MCF 10A (cell line): ENCODE measurements around the gene FAM131C. TPM values are rescaled to one million over a fixed set of nuclear protein-coding genes. Genes with fewer than 3 reads are reported as not detected.
A peak's percentile ranks its signal among the peaks of the same experiment; 100 is the strongest.

Experiments used
- BruUV-seq: library from RNA; stranded (reverse); fragments of 400-500 nt; replicated peaks from 2 replicates; lab custom pipeline; 2021; lab: Mats Ljungman, UMichigan
- CTCF ChIA-PET: fragments of 300-600 bp; sonication (Branson Sonifier 250); formaldehyde crosslinking; extraction: SDS; loops from one replicate; lab custom pipeline; 2021; ENCODE audit warnings: antibody characterized with exemption, inconsistent platforms; lab: Yijun Ruan, JAX
- POLR2A ChIA-PET: fragments of 300-600, 350-650 bp; sonication (Branson Sonifier 250); formaldehyde crosslinking; extraction: SDS; loops from one replicate; lab custom pipeline; 2020; ENCODE audit warnings: antibody characterized with exemption, inconsistent platforms; lab: Yijun Ruan, JAX
- DNase-seq: peaks from one replicate; pipeline ENCODE4 v3.0.0-alpha.2; 2018; ENCODE audit not compliant: unreplicated experiment
- H3K27ac Mint-ChIP-seq: one replicate; pipeline ENCODE4 v1.8.0; 2022; ENCODE audit warnings: mild to moderate bottlenecking, low read depth, mixed read lengths; ENCODE audit not compliant: unreplicated experiment
- H3K27me3 Mint-ChIP-seq: one replicate; pipeline ENCODE4 v1.8.0; 2022; ENCODE audit warnings: mixed read lengths; ENCODE audit not compliant: insufficient read depth, unreplicated experiment
- H3K36me3 Mint-ChIP-seq: one replicate; pipeline ENCODE4 v1.8.0; 2022; ENCODE audit warnings: mild to moderate bottlenecking, moderate library complexity, mixed read lengths; ENCODE audit not compliant: insufficient read depth, unreplicated experiment
- H3K4me1 Mint-ChIP-seq: one replicate; pipeline ENCODE4 v1.8.0; 2022; ENCODE audit warnings: mixed read lengths; ENCODE audit not compliant: insufficient read depth, unreplicated experiment
- H3K4me3 Mint-ChIP-seq: one replicate; pipeline ENCODE4 v1.8.0; 2022; ENCODE audit warnings: mild to moderate bottlenecking, moderate library complexity, mixed read lengths; ENCODE audit not compliant: unreplicated experiment
- H3K9me3 Mint-ChIP-seq: one replicate; pipeline ENCODE4 v1.8.0; 2022; ENCODE audit warnings: mixed read lengths; ENCODE audit not compliant: unreplicated experiment
- intact Hi-C: fragments of 100-400 bp; cut with micrococcal nuclease; formaldehyde crosslinking; loops from 2 replicates; pipeline ENCODE4 v1.14.1; 2022
- total RNA-seq: library from RNA; stranded (reverse); gene quantifications from 2 replicates; pipeline ENCODE4 v1.2.3, GENCODE V29; 2022
- TF ChIP-seq, protein P1 (sequence below): fragments of 200-600 bp; IDR thresholded peaks from one replicate; pipeline ENCODE4 v1.8.0; 2022; ENCODE audit warnings: antibody characterized with exemption, mild to moderate bottlenecking; ENCODE audit not compliant: unreplicated experiment

FAM131C gene
- total RNA-seq, 1 experiment from 2014 or later = not detected

DNA sequence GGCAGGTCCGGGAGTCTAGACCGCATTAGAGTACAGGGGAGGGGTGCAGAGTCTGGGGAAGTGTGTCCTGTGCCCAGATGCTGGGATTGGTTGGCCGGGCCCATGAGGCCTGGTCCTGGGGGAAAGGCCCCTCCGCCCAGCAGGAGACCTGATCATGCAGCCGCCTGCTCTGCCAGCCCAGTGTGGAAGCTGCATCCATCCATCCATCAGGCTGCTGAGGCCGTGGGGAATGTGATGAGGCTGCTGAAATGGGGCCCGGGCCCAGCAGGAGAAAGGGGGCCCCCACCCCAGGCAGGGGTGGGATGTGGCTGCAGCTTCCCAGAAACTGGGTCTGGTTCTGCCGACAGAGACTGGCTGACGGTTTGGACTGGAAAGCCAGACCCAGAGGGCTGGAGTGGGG, 45.3 kb upstream of the FAM131C start:
- peaks cover 13% of the 10 kb centered on the region for H3K4me1 Mint-ChIP-seq
- no peak overlapping the region for H3K4me3 Mint-ChIP-seq
- intact Hi-C loops = no loop called here
- no peaks in the 10 kb centered on the region for H3K27me3 Mint-ChIP-seq
- ChIA-PET CTCF (interaction anchor here (1.3 kb wide), 1 partner anchor 39 kb away, joined by 3 read pairs; no protein-coding TSS in a partner anchor), POLR2A (interaction anchor here (0.6 kb wide), 1 partner anchor 33 kb away, joined by 3 read pairs; no protein-coding TSS in a partner anchor)
- H3K27ac Mint-ChIP-seq = no peak overlapping the region
- TF ChIP-seq, protein P1, sequence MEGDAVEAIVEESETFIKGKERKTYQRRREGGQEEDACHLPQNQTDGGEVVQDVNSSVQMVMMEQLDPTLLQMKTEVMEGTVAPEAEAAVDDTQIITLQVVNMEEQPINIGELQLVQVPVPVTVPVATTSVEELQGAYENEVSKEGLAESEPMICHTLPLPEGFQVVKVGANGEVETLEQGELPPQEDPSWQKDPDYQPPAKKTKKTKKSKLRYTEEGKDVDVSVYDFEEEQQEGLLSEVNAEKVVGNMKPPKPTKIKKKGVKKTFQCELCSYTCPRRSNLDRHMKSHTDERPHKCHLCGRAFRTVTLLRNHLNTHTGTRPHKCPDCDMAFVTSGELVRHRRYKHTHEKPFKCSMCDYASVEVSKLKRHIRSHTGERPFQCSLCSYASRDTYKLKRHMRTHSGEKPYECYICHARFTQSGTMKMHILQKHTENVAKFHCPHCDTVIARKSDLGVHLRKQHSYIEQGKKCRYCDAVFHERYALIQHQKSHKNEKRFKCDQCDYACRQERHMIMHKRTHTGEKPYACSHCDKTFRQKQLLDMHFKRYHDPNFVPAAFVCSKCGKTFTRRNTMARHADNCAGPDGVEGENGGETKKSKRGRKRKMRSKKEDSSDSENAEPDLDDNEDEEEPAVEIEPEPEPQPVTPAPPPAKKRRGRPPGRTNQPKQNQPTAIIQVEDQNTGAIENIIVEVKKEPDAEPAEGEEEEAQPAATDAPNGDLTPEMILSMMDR = no peak
- BruUV-seq = no TSS peak
- no peak for DNase-seq
- no peaks in the 10 kb centered on the region for H3K9me3 Mint-ChIP-seq
- H3K36me3 Mint-ChIP-seq = peaks cover 13% of the 10 kb centered on the region

DNA sequence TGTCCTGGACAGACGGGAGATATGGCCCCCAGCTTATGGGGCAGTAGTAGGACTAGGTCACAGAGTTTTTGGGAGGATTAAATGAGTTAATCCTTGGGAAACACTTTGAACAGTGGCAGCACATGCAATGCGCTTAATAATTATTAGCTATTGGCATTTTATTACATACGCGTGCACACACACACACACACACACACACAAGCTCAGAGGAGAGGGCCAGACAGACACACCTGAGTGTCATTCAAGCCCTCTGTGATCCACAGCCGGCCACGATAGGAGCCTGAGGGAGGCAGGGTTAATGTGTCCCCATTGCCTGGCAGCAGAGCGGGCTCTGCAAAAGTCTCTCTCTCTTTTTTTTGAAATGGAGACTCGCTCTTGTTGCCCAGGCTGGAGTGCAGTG, 44.5 kb upstream of the FAM131C start:
- CTCF ChIA-PET = interaction anchor here (0.6 to 1.0 kb wide), 3 partner anchors 35 to 65 kb away, joined by 3 to 5 read pairs (median 3); no protein-coding TSS in a partner anchor
- peaks cover 6% of the 10 kb centered on the region for H3K4me1 Mint-ChIP-seq
- POLR2A ChIA-PET = no interaction called here
- no peak overlapping the region for H3K4me3 Mint-ChIP-seq
- no peak for DNase-seq
- TF ChIP-seq, protein P1 = no peak
- H3K9me3 Mint-ChIP-seq = no peaks in the 10 kb centered on the region
- BruUV-seq = no TSS peak
- no peak overlapping the region for H3K27ac Mint-ChIP-seq
- H3K36me3 Mint-ChIP-seq = peaks cover 5% of the 10 kb centered on the region
- intact Hi-C loops = no loop called here
- no peaks in the 10 kb centered on the region for H3K27me3 Mint-ChIP-seq

DNA sequence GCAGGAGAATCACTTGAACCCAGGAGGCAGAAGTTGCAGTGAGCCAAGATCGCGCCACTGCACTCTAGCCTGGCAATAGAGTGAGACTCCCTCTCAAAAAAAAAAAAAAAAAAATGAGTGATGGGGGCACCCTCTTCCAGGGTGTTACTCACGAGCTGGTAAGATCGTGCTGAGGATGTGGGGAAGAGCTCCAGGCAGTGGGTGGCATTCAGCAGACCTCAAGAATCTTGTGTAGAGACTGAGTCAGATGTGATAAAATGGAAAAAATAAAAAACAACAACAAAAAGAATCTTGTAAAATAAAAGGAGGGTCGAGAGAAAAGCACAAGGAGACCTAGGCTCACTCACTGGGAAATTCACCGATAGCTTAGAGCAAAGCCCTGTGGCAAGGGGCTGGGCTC, 43.9 kb upstream of the FAM131C start:
- no TSS peak for BruUV-seq
- DNase-seq = no peak

DNA sequence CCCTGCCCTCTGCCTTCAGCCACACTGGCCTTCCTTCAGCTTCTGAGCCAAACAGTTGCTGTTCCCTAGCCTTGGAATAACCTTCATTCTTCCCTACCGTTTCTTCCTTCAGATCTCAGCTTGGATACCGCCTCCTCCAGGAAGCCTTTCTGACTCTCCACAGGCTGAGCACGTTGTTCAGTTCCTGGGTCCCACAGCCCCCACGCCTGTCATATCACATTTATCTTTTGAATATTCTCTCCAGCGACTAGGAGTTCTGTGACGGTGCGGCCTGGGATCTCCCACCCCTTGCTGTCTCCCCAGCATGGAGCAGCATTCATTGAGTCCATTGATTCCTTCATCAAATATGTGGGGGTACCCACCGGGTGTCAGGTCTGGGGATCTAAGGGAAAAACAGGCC, 43.2 kb upstream of the FAM131C start:
- no peaks in the 10 kb centered on the region for H3K36me3 Mint-ChIP-seq

More for the DNA sequence above, 43.9 kb upstream of the FAM131C start:
- intact Hi-C loops = no loop called here
- Mint-ChIP-seq H3K36me3 (no peaks in the 10 kb centered on the region), H3K4me3 (no peak overlapping the region), H3K27ac (no peak overlapping the region), H3K4me1 (no peaks in the 10 kb centered on the region), H3K27me3 (no peaks in the 10 kb centered on the region), H3K9me3 (no peaks in the 10 kb centered on the region)
- ChIA-PET CTCF (interaction anchor here (0.6 to 1.0 kb wide), 3 partner anchors 35 to 64 kb away, joined by 3 to 5 read pairs (median 3); no protein-coding TSS in a partner anchor), POLR2A (no interaction called here)
- TF ChIP-seq, protein P1 = no peak

More for the DNA sequence above, 43.2 kb upstream of the FAM131C start:
- ChIA-PET POLR2A (no interaction called here), CTCF (no interaction called here)
- no peak for DNase-seq
- Mint-ChIP-seq H3K4me1 (no peaks in the 10 kb centered on the region), H3K9me3 (no peaks in the 10 kb centered on the region), H3K27ac (peak overlapping the region; percentile 49), H3K4me3 (no peak overlapping the region), H3K27me3 (no peaks in the 10 kb centered on the region)
- no TSS peak for BruUV-seq
- TF ChIP-seq, protein P1 = no peak
- intact Hi-C loops = no loop called here
